Measurements from ENCODE around the gene HAT1. TPM values are rescaled to one million over a fixed set of nuclear protein-coding genes. Genes with fewer than 3 reads are reported as not detected.

Gene HAT1
- polyA plus RNA-seq (2013) = 85.9 TPM

GRCh38 chr2:171922230-171923022 lies at the start of gene HAT1:
Gene HAT1 (plus strand): TSS chr2:171922461. CDS start chr2:171922501, 40 bp downstream.
- peak within 1 kb of the TSS; percentile 80 to 99 (median 90) for H3K4me3 ChIP-seq (ENCODE audit: control insufficient read depth in 1 of 7, extremely low read depth in 1 of 7, insufficient read depth in 4 of 7, low read depth in 2 of 7, low read length in 6 of 7)
- no peaks in the 10 kb centered on the region for H3K27me3 ChIP-seq (replicated peaks in 2 of 5; ENCODE audit: control insufficient read depth in 4 of 5, insufficient read depth in 5 of 5, low read length in 4 of 5)
- peak; percentile 97 to 99 (median 98) for DNase-seq
- H3K27ac ChIP-seq (ENCODE audit: insufficient read depth in 1 of 2, low read depth in 1 of 2, low read length in 2 of 2, poor library complexity in 1 of 2, severe bottlenecking in 2 of 2) = peak within 1 kb of the TSS; percentile 90 to 96
- POLR2A ChIA-PET = no interaction called here
- WGBS (ENCODE audit: insufficient coverage) = 0% methylated on average over 56 of the region's 61 CpGs
- peaks cover 0 to 12% (median 7%) of the 10 kb centered on the region in 4 experiments for H3K36me3 ChIP-seq (ENCODE audit: control insufficient read depth in 4 of 4, insufficient read depth in 4 of 4, low read length in 3 of 4)
- H3K9me3 ChIP-seq (ENCODE audit: control extremely low read depth in 1 of 5, control insufficient read depth in 4 of 5, insufficient read depth in 2 of 5, low read depth in 1 of 5, low read length in 4 of 5) = no peaks in the 10 kb centered on the region
- CTCF ChIA-PET = interaction anchor here (0.9 to 1.9 kb wide), 5 partner anchors 8 to 128 kb away, joined by 3 to 6 read pairs (median 3); partner anchors contain the start of gene SLC25A12
- H3K4me1 ChIP-seq (ENCODE audit: control extremely low read depth in 1 of 4, control insufficient read depth in 4 of 4, insufficient read depth in 4 of 4, low read length in 3 of 4) = peaks cover 11 to 30% (median 22%) of the 10 kb centered on the region in 4 experiments

GRCh38 chr2:171874517-171874916 lies 47.7 kb upstream of the HAT1 start:
- ChIA-PET CTCF (no interaction called here), POLR2A (no interaction called here)
- Histone ChIP-seq H3K36me3 (ENCODE audit: control insufficient read depth in 4 of 4, insufficient read depth in 4 of 4, low read length in 3 of 4) (peaks cover 3 to 10% (median 5%) of the 10 kb centered on the region in 4 experiments), H3K9me3 (ENCODE audit: control extremely low read depth in 1 of 5, control insufficient read depth in 4 of 5, insufficient read depth in 2 of 5, low read depth in 1 of 5, low read length in 4 of 5) (no peaks in the 10 kb centered on the region), H3K27ac (ENCODE audit: insufficient read depth in 1 of 2, low read depth in 1 of 2, low read length in 2 of 2, poor library complexity in 1 of 2, severe bottlenecking in 2 of 2) (no peak overlapping the region), H3K27me3 (replicated peaks in 2 of 5; ENCODE audit: control insufficient read depth in 4 of 5, insufficient read depth in 5 of 5, low read length in 4 of 5) (no peaks in the 10 kb centered on the region), H3K4me3 (ENCODE audit: control insufficient read depth in 1 of 7, extremely low read depth in 1 of 7, insufficient read depth in 4 of 7, low read depth in 2 of 7, low read length in 6 of 7) (no peak overlapping the region), H3K4me1 (ENCODE audit: control extremely low read depth in 1 of 4, control insufficient read depth in 4 of 4, insufficient read depth in 4 of 4, low read length in 3 of 4) (peaks cover 0 to 7% (median 4%) of the 10 kb centered on the region in 4 experiments)
- 100% methylated on average over 1 of the region's 1 CpG for WGBS (ENCODE audit: insufficient coverage)
- no peak for DNase-seq

- WGBS (ENCODE audit: insufficient coverage) = 90% methylated on average over 12 of the region's 12 CpGs
- H3K27ac ChIP-seq (ENCODE audit: insufficient read depth in 1 of 2, low read depth in 1 of 2, low read length in 2 of 2, poor library complexity in 1 of 2, severe bottlenecking in 2 of 2) = no peak overlapping the region
- POLR2A ChIA-PET = no interaction called here
- H3K27me3 ChIP-seq (replicated peaks in 2 of 5; ENCODE audit: control insufficient read depth in 4 of 5, insufficient read depth in 5 of 5, low read length in 4 of 5) = no peaks in the 10 kb centered on the region
- H3K4me1 ChIP-seq (ENCODE audit: control extremely low read depth in 1 of 4, control insufficient read depth in 4 of 4, insufficient read depth in 4 of 4, low read length in 3 of 4) = peaks cover 0 to 7% (median 4%) of the 10 kb centered on the region in 4 experiments
- CTCF ChIA-PET = no interaction called here
- H3K36me3 ChIP-seq (ENCODE audit: control insufficient read depth in 4 of 4, insufficient read depth in 4 of 4, low read length in 3 of 4) = peaks cover 3 to 10% (median 5%) of the 10 kb centered on the region in 4 experiments
- H3K4me3 ChIP-seq (ENCODE audit: control insufficient read depth in 1 of 7, extremely low read depth in 1 of 7, insufficient read depth in 4 of 7, low read depth in 2 of 7, low read length in 6 of 7) = no peak overlapping the region
- peak in 2 of 3 donors; percentile 8 to 10 for DNase-seq
- no peaks in the 10 kb centered on the region for H3K9me3 ChIP-seq (ENCODE audit: control extremely low read depth in 1 of 5, control insufficient read depth in 4 of 5, insufficient read depth in 2 of 5, low read depth in 1 of 5, low read length in 4 of 5)
Measured at GRCh38 chr2:171874963-171875362, 47.3 kb upstream of the HAT1 start.

- WGBS (ENCODE audit: insufficient coverage) = 39% methylated on average over 2 of the region's 2 CpGs
- no peak for DNase-seq
- Histone ChIP-seq H3K36me3 (ENCODE audit: control insufficient read depth in 4 of 4, insufficient read depth in 4 of 4, low read length in 3 of 4) (peaks cover 2 to 7% (median 4%) of the 10 kb centered on the region in 4 experiments), H3K4me1 (ENCODE audit: control extremely low read depth in 1 of 4, control insufficient read depth in 4 of 4, insufficient read depth in 4 of 4, low read length in 3 of 4) (peaks cover 0 to 7% (median 4%) of the 10 kb centered on the region in 4 experiments), H3K4me3 (ENCODE audit: control insufficient read depth in 1 of 7, extremely low read depth in 1 of 7, insufficient read depth in 4 of 7, low read depth in 2 of 7, low read length in 6 of 7) (no peak overlapping the region), H3K9me3 (ENCODE audit: control extremely low read depth in 1 of 5, control insufficient read depth in 4 of 5, insufficient read depth in 2 of 5, low read depth in 1 of 5, low read length in 4 of 5) (no peaks in the 10 kb centered on the region), H3K27ac (ENCODE audit: insufficient read depth in 1 of 2, low read depth in 1 of 2, low read length in 2 of 2, poor library complexity in 1 of 2, severe bottlenecking in 2 of 2) (peak overlapping the region in 1 of 2 experiments; percentile 60), H3K27me3 (replicated peaks in 2 of 5; ENCODE audit: control insufficient read depth in 4 of 5, insufficient read depth in 5 of 5, low read length in 4 of 5) (no peaks in the 10 kb centered on the region)
- ChIA-PET CTCF (interaction anchor here (0.8 kb wide), 1 partner anchor 12 kb away, joined by 3 read pairs; no protein-coding TSS in a partner anchor), POLR2A (no interaction called here)
Measured at GRCh38 chr2:171878481-171878993, 43.7 kb upstream of the HAT1 start.

- ChIA-PET CTCF (no interaction called here), POLR2A (no interaction called here)
- no peaks in the 10 kb centered on the region for H3K27me3 ChIP-seq (replicated peaks in 2 of 5; ENCODE audit: control insufficient read depth in 4 of 5, insufficient read depth in 5 of 5, low read length in 4 of 5)
- WGBS (ENCODE audit: insufficient coverage) = no CpG with 5 or more reads among the region's 1 CpG
- no peak for DNase-seq
- H3K4me1 ChIP-seq (ENCODE audit: control extremely low read depth in 1 of 4, control insufficient read depth in 4 of 4, insufficient read depth in 4 of 4, low read length in 3 of 4) = peaks cover 0 to 7% (median 4%) of the 10 kb centered on the region in 4 experiments
- no peak overlapping the region for H3K4me3 ChIP-seq (ENCODE audit: control insufficient read depth in 1 of 7, extremely low read depth in 1 of 7, insufficient read depth in 4 of 7, low read depth in 2 of 7, low read length in 6 of 7)
- no peaks in the 10 kb centered on the region for H3K9me3 ChIP-seq (ENCODE audit: control extremely low read depth in 1 of 5, control insufficient read depth in 4 of 5, insufficient read depth in 2 of 5, low read depth in 1 of 5, low read length in 4 of 5)
- H3K27ac ChIP-seq (ENCODE audit: insufficient read depth in 1 of 2, low read depth in 1 of 2, low read length in 2 of 2, poor library complexity in 1 of 2, severe bottlenecking in 2 of 2) = no peak overlapping the region
- H3K36me3 ChIP-seq (ENCODE audit: control insufficient read depth in 4 of 4, insufficient read depth in 4 of 4, low read length in 3 of 4) = peaks cover 0 to 7% (median 2%) of the 10 kb centered on the region in 4 experiments
Measured at GRCh38 chr2:171879865-171880264, 42.4 kb upstream of the HAT1 start.

- Histone ChIP-seq H3K4me1 (ENCODE audit: control extremely low read depth in 1 of 4, control insufficient read depth in 4 of 4, insufficient read depth in 4 of 4, low read length in 3 of 4) (peaks cover 0 to 7% (median 3%) of the 10 kb centered on the region in 4 experiments), H3K27me3 (replicated peaks in 2 of 5; ENCODE audit: control insufficient read depth in 4 of 5, insufficient read depth in 5 of 5, low read length in 4 of 5) (no peaks in the 10 kb centered on the region), H3K36me3 (ENCODE audit: control insufficient read depth in 4 of 4, insufficient read depth in 4 of 4, low read length in 3 of 4) (peaks cover 0 to 3% (median 1%) of the 10 kb centered on the region in 4 experiments), H3K4me3 (ENCODE audit: control insufficient read depth in 1 of 7, extremely low read depth in 1 of 7, insufficient read depth in 4 of 7, low read depth in 2 of 7, low read length in 6 of 7) (no peak overlapping the region), H3K9me3 (ENCODE audit: control extremely low read depth in 1 of 5, control insufficient read depth in 4 of 5, insufficient read depth in 2 of 5, low read depth in 1 of 5, low read length in 4 of 5) (no peaks in the 10 kb centered on the region), H3K27ac (ENCODE audit: insufficient read depth in 1 of 2, low read depth in 1 of 2, low read length in 2 of 2, poor library complexity in 1 of 2, severe bottlenecking in 2 of 2) (no peak overlapping the region)
- CTCF ChIA-PET = interaction anchor here (1.3 kb wide), 1 partner anchor 11 kb away, joined by 9 read pairs; no protein-coding TSS in a partner anchor
- no CpG with 5 or more reads among the region's 3 CpGs for WGBS (ENCODE audit: insufficient coverage)
- DNase-seq = no peak
- POLR2A ChIA-PET = no interaction called here
Measured at GRCh38 chr2:171880774-171881173, 41.5 kb upstream of the HAT1 start.

Measured in common myeloid progenitor, CD34-positive (primary cell).